IgD-negative memory B cell (primary cell): ENCODE measurements around the gene BAG5. TPM values are rescaled to one million over a fixed set of nuclear protein-coding genes. Genes with fewer than 3 reads are reported as not detected.
"Not testable (repeated sequence)": the region's sequence is repeated elsewhere in the genome, so short reads cannot be mapped to it uniquely, and the experiment has no call there.

ENCODE experiments used
- H3K27ac Mint-ChIP-seq, 3 donors: one replicate each; pipeline ENCODE4 v1.8.0; 2020 to 2022; ENCODE audit warnings: mild to moderate bottlenecking in 3 of 3, mixed read lengths in 3 of 3, moderate library complexity in 1 of 3
- H3K27me3 Mint-ChIP-seq: one replicate; pipeline ENCODE4 v1.8.0; 2021; ENCODE audit warnings: mixed read lengths
- H3K36me3 Mint-ChIP-seq: one replicate; pipeline ENCODE4 v1.8.0; 2020; ENCODE audit warnings: mild to moderate bottlenecking, mixed read lengths
- H3K4me1 Mint-ChIP-seq, 3 donors: one replicate each; pipeline ENCODE4 v1.8.0; 2020 to 2022; ENCODE audit warnings: mixed read lengths in 3 of 3, mild to moderate bottlenecking in 1 of 3
- H3K4me3 Mint-ChIP-seq, 4 donors: one replicate each; pipeline ENCODE4 v1.8.0; 2020 to 2022; ENCODE audit warnings: mild to moderate bottlenecking in 4 of 4, mixed read lengths in 4 of 4, moderate library complexity in 3 of 4
- H3K9me3 Mint-ChIP-seq, 3 donors: one replicate each; pipeline ENCODE4 v1.8.0; 2020 to 2021; ENCODE audit warnings: mixed read lengths in 3 of 3, mild to moderate bottlenecking in 1 of 3
- polyA plus RNA-seq: library from polyadenylated mRNA; unstranded; fragments of 300-500 nt; fragmentation: Illumina TruSeq; gene quantifications from one replicate; pipeline ENCODE4 v1.2.3, GENCODE V29; 2021

Gene BAG5
- polyA plus RNA-seq, 1 donor from 2014 or later: 42.1 TPM

DNA sequence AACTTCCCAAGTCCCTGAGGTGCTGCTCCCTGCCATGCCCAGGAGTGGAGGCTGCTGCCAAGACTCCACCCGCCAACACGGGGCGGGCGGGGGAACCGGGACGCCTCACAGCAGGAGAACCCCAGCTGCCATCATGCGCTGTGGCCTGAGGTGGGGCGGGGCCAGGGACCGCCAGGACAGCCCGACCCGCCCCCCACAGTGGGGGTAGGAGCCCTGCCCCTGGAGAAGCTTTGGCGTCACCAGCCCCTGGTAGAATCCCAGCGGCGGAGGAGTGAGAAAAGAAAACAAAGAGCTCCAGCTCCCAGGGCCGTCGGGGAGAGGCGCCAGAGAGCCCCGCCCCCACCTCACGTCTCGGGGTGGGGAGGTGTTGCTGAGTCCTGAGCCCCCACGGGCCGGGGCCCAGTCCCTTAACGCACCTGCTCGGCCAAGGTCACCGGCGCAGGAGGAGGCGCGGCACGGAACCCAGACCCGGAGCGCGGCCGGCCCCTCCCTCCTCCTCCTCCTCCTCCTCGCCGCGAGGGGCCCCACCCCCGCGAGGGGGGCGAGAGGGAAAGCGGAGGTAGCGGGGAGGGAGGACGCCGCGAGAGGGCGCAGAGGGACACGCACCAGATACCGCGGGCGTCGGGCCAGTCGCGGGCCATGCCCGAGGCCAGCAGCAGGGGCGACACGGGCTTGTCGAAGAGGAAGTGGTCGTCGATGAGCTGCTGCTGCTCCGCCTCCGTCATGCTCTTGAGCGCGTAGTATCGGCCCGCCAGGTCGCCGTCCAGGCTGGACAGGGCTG is 41.6 kb downstream of the BAG5 start:
- peak overlapping the region in 1 of 3 donors; percentile 39 for H3K27ac Mint-ChIP-seq
- H3K4me1 Mint-ChIP-seq: peaks cover 1 to 9% (median 1%) of the 10 kb centered on the region in 3 donors
- peak overlapping the region in 3 of 4 donors; percentile 62 to 85 (median 81) for H3K4me3 Mint-ChIP-seq
- H3K27me3 Mint-ChIP-seq: peaks cover 13% of the 10 kb centered on the region
- H3K36me3 Mint-ChIP-seq: no peaks in the 10 kb centered on the region
- H3K9me3 Mint-ChIP-seq: no peaks in the 10 kb centered on the region

DNA sequence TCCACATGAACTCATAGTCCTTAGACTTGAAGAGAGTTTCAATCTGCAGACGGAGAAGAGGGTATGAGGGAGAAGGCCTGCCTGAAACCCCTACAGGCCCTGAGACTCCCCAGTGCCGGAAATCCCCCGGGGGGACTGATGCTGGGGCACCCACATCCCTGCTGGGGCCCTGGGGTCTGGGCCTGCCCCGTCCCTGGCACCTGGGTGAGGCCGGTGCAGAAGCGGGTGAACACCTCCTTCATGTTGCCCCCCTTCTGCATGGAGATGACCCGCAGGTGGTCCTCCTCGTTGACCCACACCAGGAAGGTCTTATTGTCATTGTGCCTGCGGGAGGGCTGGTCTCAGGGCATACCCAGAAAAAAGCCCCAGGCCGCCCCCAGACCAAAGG is 42.2 kb downstream of the BAG5 start:
- peaks cover 1 to 9% (median 1%) of the 10 kb centered on the region in 3 donors for H3K4me1 Mint-ChIP-seq
- no peaks in the 10 kb centered on the region for H3K36me3 Mint-ChIP-seq
- H3K27me3 Mint-ChIP-seq: peaks cover 13% of the 10 kb centered on the region
- no peaks in the 10 kb centered on the region for H3K9me3 Mint-ChIP-seq
- peak overlapping the region; percentile 62 to 85 (median 80) for H3K4me3 Mint-ChIP-seq
- H3K27ac Mint-ChIP-seq: peak overlapping the region in 1 of 3 donors; percentile 39

DNA sequence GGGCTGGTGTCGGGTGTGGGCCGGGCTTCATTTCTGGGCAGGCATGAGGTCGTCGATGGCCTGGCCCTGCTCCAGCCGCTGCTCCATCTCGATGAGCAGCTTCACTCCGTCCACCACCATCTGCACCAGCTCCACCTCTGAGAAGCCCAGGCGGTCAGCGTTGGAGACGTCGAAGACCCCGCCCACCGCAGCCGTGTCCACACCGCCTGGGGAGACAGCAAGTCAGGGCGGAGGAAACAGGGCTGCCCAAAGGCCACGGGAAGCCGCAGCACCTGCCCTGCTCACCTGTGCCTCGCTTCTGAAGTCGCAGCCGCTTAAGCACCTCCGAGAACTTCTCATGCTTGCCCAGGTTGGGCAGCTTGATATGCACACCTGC is 42.6 kb downstream of the BAG5 start:
- Mint-ChIP-seq H3K4me3 (peak overlapping the region in 2 of 4 donors; percentile 80 to 85), H3K27ac (peak overlapping the region in 1 of 3 donors; percentile 39)

DNA sequence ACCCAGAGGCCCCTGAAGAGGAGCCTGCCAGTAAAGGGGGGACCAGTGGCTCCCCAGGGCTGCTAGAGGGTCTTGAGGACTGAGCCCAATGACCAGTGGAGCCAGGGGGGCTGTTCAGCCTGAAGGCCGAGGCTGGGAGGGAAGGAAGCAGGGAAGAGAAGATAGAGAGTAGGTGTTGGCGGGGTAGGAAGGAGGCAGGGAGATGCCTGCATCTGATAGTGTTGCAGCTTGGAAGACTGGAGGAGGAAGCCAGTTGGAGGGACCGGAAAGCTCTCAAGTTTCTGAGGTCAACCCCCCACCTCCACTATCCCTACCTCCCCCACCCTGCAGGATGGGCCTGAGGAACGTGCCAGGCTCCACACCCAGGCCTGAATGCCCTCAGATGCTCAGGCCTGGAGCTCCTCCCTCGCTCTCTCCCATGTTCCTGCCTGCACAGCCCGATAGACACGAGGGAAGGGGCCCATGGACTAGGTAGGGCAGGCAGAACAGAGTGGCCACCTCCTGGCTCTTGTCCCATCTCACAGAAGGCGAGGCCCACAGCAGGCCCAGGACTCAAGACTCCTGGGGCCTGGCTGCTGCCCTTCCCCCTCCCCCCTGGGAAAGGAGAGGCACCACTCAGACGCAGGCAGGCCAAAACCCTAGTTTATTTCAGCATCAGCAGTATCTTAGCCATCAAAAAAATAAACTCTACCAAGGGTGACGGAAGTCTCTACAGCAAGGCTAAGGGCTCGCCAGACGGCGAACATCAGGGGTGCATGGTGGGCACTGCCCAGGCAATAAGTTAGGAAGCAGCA is 43.2 kb downstream of the BAG5 start:
- H3K4me1 Mint-ChIP-seq: peaks cover 1 to 9% (median 4%) of the 10 kb centered on the region in 3 donors
- no peaks in the 10 kb centered on the region for H3K36me3 Mint-ChIP-seq
- H3K27me3 Mint-ChIP-seq: peaks cover 13% of the 10 kb centered on the region
- H3K9me3 Mint-ChIP-seq: no peaks in the 10 kb centered on the region
- peak overlapping the region in 3 of 4 donors; percentile 36 to 90 (median 80) for H3K4me3 Mint-ChIP-seq
- peak overlapping the region in 1 of 3 donors; percentile 39 for H3K27ac Mint-ChIP-seq

More for the DNA sequence above, 42.6 kb downstream of the BAG5 start:
- peaks cover 13% of the 10 kb centered on the region for H3K27me3 Mint-ChIP-seq
- H3K4me1 Mint-ChIP-seq: peaks cover 1 to 9% (median 1%) of the 10 kb centered on the region in 3 donors
- no peaks in the 10 kb centered on the region for H3K9me3 Mint-ChIP-seq
- no peaks in the 10 kb centered on the region for H3K36me3 Mint-ChIP-seq

DNA sequence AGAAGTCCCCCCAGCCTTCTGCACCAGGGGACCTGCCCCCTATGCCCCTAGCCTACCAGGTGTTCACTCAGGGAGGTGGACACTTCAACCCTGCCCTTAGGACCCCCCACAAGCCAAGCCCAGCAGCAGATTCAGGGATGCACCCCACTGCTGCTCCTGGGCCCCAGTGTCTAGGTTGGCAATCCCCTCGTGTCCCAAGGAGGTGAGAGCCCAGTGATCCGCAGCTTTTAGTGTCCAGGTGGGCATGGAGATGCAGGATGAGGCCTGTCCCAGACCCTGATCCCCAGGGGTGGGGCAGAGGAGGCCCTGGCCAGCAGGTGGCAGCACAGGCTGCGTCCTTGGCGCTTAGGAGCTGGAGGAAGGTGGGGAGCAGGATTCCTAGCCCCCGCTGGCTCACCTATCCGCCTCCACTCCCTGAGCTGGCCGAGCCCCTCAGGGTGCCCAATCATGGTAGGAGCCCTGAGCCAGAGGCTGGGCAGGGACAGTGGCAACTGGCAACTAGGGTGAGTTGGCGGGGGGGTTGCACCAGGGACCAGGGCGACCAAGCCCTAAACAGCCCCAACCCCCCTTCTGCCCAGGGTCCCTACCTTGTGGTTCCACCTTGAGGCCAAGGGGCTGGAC is 43.9 kb downstream of the BAG5 start:
- H3K9me3 Mint-ChIP-seq: no peaks in the 10 kb centered on the region
- H3K4me3 Mint-ChIP-seq: peak overlapping the region in 1 of 4 donors; percentile 80
- no peaks in the 10 kb centered on the region for H3K36me3 Mint-ChIP-seq
- peaks cover 1 to 4% (median 2%) of the 10 kb centered on the region in 3 donors for H3K4me1 Mint-ChIP-seq
- H3K27ac Mint-ChIP-seq: no peak overlapping the region
- H3K27me3 Mint-ChIP-seq: peaks cover 13% of the 10 kb centered on the region

DNA sequence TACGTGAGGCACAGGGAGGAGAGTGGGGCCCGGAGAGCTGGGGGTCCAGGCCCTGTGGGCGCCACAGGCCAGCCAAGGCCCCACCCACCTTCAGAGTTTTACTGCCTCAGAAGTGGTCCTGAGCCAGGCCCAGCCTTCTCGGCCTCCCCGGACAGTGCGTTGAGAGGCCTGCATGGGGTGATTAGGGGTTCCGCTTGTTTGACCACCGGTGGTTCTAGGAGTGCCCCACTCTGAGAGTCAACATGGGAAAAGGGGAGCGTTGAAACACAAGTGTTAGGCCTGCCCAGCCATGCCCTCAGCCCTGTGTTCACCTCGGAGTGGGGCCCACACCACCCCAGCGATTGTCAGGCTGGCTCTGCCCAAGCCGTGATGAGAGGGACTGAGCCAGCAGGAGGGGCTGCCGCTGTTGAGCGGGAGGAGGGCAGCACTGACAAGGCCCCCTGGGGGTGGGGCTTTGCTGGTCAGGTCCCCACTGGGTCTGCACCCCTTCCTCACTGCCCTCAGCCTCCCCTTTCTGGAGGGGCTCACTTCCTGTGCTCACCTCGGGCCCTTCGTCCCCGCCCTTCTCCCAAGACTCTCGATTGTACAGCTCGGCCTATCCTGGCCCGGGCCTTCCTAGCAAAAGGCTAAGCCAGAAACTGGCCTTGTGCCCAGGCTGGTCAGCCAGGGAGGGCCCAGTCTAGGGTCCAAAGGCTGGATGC is 44.6 kb downstream of the BAG5 start:
- Mint-ChIP-seq H3K27me3 (peaks cover 11% of the 10 kb centered on the region), H3K36me3 (no peaks in the 10 kb centered on the region), H3K9me3 (no peaks in the 10 kb centered on the region), H3K27ac (no peak overlapping the region), H3K4me3 (no peak overlapping the region), H3K4me1 (peaks cover 0 to 4% (median 1%) of the 10 kb centered on the region in 3 donors)

DNA sequence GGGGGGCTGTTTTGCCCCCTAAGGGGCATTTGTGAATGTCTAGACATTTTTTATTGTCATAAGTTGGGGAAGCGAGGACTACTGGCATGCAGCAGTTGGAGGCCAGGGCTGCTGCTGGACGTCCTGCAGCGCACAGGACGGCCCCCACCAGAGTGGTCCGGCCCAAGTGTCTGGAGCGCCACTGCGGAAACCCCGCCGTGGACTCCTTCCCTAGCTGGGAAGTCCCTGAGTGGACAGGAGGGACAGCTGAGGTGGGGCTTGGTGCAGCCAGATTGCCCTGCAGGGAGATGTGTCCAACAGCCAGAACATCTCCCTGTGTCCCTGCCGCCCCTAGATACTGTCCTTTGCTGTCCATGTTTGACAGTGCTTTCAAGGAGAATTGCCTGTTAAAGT is 45.3 kb downstream of the BAG5 start:
- Mint-ChIP-seq H3K9me3 (no peaks in the 10 kb centered on the region), H3K4me3 (no peak overlapping the region), H3K27me3 (peaks cover 10% of the 10 kb centered on the region), H3K27ac (no peak overlapping the region), H3K4me1 (peaks cover 0 to 4% (median 1%) of the 10 kb centered on the region in 3 donors), H3K36me3 (no peaks in the 10 kb centered on the region)

DNA sequence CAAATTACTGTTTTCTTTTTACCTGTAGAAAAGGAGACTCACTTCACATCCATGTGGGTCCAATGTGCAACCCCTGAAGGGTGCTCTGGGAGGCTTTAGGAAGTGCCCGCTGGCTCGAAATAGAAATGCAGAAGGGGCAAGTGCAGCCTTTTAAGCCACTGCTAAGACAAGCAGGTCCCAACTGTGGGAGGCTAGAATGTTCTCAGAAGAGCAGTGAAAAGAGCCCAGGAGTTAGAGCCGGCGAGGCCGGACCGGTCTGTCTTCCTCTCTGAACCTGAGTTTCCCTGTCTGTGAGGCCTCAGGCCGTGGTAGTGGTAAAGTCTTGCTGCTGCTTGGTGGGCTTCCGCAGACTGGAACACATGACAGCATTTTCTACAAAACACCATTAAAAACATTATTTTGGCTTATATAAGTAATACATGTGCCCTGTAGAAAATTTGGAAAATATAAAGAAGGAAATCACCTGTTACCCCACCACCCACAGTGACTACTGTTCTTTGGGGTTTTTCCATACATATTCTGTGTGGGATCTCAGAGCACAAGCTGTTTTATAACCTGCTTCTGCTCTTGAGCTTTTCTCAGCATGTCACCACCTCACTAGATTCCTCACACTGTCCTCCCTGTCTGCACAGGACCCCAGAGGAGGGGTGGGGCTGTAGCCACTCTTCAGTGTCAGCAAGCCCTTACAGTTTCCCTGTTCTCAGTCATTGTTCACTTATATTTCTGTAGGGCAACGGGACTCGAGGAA is 45.9 kb downstream of the BAG5 start:
- Mint-ChIP-seq H3K36me3 (no peaks in the 10 kb centered on the region), H3K27ac (no peak overlapping the region), H3K27me3 (peaks cover 9% of the 10 kb centered on the region), H3K4me3 (peak overlapping the region in 1 of 4 donors; percentile 12), H3K4me1 (peaks cover 0 to 4% (median 1%) of the 10 kb centered on the region in 3 donors), H3K9me3 (no peaks in the 10 kb centered on the region)

DNA sequence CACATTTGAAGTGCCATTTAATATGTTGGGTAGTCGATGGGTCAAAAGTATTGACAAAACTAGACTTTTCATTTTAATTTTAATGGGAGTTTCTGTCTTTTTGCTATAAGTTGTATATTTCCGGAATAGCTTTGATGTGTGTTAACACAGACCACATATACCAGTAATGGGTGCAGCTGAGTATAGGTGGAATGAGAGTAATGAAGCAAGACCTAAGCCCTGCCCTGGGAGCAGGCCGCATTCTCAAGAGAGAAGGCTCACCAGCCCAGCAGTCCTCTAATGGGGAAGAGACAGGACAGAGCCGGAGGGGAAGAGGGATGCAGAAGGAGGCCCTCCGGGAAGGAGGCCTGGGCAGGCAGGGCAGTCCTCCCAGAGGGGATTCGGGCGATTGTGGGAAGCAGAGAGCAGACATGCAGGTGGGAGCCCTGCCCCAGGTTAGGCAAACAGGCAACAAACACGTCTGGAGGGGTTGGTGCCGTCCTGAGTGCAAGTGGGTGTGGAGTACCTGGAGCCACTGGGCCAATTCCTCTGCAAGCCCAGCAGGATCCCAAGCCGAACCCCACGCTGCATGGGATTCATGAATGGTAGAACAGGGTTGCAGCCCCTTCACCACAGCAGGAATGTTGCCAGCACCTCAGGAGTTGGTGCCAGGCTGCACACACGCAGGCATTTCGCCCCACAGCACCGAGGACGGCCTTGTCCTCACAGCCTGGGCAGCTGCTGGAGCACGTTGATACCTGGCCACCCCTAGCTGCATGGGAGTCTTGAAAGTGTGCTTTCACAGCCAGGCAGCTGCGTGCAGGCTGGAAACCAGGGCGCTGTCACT is 47.6 kb downstream of the BAG5 start:
- Mint-ChIP-seq H3K27me3 (peaks cover 6% of the 10 kb centered on the region), H3K4me1 (peaks cover 0 to 3% (median 0%) of the 10 kb centered on the region in 3 donors), H3K4me3 (no peak overlapping the region), H3K36me3 (peaks cover 6% of the 10 kb centered on the region), H3K9me3 (no peaks in the 10 kb centered on the region), H3K27ac (no peak overlapping the region)

DNA sequence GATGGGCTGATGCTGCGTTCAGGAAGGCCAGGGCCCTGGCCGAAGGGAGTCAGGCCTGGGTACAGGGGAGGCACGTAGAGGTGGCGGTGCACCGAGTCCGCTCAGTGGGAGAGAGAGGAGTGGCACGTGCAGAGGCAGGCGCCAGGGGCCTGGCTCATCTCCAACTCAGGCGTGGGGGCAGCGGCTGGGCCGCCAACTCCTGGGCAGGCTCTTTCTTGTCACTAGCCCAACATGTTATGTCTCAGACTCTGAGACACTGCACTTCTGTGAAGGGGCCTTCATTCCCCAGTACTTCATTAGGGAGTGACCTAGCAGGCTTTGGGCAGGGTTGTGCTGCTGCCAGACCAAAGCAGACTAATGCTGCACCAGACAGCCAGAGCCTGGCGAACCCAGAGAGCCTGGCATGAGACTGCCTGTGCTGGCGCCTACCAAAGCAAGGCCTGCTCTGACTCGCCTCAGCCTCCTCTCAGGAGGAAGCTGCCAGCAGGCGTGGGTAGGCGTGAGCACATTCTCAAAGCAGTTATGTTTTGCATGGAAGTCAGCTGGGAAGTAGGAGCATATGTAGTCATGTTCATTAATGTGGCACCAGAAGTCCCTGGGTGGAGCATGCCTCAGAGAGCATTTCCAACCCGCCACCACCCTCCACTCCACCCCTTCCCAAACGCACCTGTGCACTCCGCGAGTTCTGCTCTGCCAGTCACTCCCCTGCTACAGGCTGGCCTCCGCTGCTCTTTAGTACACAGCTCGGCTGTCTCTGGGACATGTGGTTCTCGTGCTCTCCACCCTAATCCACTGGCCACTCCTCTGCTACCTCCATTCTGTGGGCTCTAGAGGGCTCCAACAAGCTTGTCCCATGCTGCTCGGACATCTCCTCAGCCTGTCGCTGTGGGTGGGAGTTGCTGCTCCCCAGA is 49.5 kb downstream of the BAG5 start:
- H3K4me3 Mint-ChIP-seq: no peak overlapping the region
- no peaks in the 10 kb centered on the region for H3K9me3 Mint-ChIP-seq
- H3K36me3 Mint-ChIP-seq: peaks cover 8% of the 10 kb centered on the region
- H3K27me3 Mint-ChIP-seq: no peaks in the 10 kb centered on the region
- H3K4me1 Mint-ChIP-seq: peaks cover 0 to 3% (median 0%) of the 10 kb centered on the region in 3 donors
- H3K27ac Mint-ChIP-seq: no peak overlapping the region

DNA sequence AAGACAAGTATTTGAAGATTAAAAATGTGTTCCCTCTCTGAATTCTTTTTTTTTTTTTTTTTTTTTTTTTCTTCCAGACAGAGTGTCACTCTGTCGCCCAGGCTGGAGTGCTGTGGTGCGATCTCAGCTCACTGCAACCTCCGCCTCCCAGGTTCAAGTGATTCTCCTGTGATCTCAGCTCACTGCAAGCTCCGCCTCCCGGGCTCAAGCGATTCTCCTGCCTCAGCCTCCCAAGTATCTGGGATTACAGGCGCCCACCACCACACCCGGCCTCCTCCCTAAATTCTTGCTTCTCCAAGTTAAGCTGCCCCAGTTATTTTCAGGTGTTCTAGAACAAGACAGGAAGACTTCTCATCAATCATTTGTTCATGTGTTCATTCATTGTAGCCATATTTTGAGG is 50.3 kb downstream of the BAG5 start:
- H3K27ac Mint-ChIP-seq, H3K27me3 Mint-ChIP-seq, H3K9me3 Mint-ChIP-seq, H3K36me3 Mint-ChIP-seq, H3K4me1 Mint-ChIP-seq, H3K4me3 Mint-ChIP-seq: not testable (repeated sequence)

DNA sequence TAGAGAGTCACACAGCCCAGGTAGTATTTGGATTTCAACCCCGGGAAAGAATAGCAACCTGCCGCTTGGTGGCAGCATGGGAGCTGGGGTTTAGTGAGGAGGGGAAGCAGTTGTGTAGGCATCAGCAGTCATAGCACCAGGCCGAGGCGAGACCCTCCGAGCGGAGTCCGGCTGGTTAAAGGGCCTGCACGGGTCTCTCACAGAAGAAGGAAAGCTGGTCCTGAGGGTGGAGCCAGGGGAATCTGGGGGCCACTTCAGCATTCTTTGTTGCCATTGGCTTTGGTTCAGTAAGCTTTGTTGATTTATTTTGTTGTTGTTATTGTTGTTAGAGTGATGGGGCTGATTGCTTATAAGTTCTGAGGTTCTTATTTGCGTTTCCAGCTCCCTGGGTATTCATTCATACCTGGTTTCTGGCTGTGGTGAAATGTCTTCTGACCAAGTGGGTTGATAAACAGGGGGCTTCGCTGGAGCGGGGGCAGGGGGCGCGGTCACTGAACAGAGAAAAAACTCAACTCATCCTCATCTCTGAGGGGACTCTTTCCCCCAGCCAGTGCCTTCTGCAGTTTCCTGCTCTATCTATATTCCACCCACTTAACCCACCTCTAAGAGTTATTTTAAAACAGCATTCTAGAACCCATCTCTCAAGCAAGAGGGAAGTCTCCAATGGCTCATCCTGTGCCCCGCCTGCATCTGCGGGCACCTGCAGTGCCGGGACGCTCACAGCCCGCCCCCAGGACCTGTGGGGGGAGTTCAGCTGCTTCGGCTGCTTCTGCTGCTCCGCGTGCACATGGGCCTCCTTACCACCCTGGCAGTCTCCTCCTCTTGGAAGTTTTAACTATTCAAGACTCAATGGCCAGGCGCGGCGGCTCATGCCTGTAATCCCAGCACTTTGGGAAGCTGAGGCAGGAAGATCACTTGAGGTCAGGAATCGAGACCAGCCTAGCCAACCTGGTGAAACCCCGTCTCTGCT is 51.4 kb downstream of the BAG5 start:
- H3K9me3 Mint-ChIP-seq: no peaks in the 10 kb centered on the region
- peaks cover 0 to 3% (median 1%) of the 10 kb centered on the region in 3 donors for H3K4me1 Mint-ChIP-seq
- peak overlapping the region in 1 of 4 donors; percentile 12 for H3K4me3 Mint-ChIP-seq
- H3K36me3 Mint-ChIP-seq: peaks cover 8% of the 10 kb centered on the region
- no peaks in the 10 kb centered on the region for H3K27me3 Mint-ChIP-seq
- peak overlapping the region in 1 of 3 donors; percentile 5 for H3K27ac Mint-ChIP-seq
